Measurements from ENCODE around the gene TMEM109.

The TMEM109 gene

DNA sequence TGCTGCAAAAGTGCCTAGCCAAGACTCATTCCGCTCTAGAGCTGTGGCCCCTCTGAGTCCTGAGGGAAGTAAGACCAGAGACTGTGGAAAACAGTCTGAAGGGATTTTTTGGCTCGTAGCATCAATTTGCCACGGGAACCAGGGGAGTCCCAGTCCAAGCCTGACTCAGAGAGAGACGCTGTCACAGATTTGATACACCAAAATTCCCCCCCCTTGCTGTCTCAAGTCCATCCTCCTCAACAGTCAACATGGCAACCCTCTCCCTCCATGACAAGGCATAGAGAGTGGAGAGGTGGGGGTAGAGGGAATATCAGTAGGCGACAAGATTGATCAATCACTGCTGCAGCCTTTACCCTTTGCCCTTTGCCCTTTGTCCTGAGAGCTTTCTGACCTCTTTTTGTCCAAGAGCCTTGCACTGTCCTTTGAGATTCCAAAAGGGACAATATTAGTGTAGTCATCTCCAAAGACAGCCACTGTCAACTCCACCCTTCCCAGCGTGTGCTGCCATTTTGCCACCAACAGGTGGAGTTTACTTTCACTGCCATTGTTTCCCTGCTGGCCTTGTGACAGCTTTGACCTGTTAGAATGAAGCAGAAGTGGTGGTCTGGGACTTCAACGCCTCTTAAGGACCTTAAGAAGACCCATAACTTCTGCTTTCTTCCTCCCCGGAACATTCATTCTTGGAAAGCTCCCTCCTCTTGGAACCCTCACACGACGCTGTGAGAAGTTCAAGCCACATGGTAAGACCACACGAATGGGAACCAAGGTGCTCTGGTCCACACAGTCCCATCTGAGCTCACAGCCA, 30.7 kb downstream of the TMEM109 start:
- DNase-seq: no peak

DNA sequence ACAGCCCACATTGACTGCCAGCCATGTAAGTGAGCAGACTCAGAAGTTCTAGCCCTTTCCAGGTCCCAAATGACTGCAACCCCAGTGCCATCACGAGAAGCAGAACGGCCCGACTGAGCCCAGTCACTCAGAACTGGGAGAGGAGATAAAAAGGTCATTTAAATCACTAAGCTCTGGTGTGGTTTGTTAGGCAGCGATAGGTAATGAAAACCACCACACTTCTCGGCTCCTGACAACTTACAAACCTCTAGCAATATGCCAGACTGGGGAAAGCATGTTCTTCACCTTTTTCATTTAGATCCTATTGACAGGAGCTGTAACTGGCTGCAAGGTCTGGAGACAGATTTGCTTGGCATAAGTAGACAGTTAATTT, 31.3 kb downstream of the TMEM109 start:
- DNase-seq: no peak

- no peak for DNase-seq
Measured at GRCh38 chr11:60946601-60947264, 32.8 kb downstream of the TMEM109 start.

DNA sequence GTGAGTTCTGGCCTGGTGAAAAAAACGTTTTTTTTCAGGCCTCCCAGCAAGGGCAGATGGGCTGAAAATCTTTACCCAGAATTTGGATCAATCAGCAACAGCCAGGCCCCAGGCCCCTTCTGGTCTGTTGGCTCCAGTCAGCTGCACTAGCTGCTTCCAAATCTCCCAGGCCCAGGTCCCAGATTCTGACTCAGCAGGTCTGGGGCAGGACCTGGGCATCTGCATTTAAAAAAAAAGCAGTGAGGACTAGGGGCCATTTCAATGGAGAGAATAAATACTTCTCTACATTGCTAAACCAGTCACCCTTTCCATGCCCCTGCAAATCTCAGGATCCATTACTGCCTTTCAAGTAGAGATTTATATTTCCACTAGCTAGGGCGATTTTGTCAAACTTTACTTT, 33.7 kb downstream of the TMEM109 start:
- DNase-seq: no peak

- DNase-seq: no peak
Measured at GRCh38 chr11:60948250-60948649, 34.3 kb downstream of the TMEM109 start.

- no peak for DNase-seq
Measured at GRCh38 chr11:60950024-60950423, 36.1 kb downstream of the TMEM109 start.

DNA sequence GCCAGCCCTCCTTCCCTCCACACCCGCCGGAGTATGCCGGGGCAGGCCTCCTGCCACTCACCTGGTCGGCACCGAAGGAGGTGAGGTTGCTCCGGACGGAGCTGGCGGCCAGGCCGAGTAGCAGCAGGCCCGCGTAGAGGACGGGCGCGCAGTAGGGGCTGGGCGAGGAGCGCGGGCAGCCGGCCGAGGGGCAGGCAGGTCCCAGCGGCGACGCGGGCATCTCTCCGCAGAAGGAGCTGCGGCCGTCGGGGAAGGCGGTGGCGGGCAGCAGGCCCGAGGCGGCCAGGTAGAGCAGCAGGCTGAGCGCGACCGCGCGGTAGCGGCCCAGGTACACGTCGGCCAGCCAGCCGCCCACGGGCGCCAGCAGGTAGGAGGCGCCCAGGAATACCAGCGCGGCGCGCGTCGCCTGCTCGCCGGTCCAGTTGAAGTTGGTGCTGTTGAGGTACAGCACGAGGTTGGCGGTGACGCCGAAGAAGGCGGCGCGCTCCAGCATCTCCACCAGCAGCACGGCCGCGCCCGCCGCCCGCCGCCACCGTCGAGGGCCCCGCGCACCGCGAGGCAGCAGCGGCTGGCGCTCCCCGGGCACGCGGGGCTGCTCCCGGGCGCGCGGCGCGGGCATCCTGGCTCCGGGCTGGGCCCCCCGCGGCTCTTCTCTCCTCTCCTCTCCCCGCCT, 37.1 kb downstream of the TMEM109 start:
- no peak for DNase-seq

GRCh38 chr11:60951606-60951903, 37.6 kb downstream of the TMEM109 start:
- no peak for DNase-seq

DNA sequence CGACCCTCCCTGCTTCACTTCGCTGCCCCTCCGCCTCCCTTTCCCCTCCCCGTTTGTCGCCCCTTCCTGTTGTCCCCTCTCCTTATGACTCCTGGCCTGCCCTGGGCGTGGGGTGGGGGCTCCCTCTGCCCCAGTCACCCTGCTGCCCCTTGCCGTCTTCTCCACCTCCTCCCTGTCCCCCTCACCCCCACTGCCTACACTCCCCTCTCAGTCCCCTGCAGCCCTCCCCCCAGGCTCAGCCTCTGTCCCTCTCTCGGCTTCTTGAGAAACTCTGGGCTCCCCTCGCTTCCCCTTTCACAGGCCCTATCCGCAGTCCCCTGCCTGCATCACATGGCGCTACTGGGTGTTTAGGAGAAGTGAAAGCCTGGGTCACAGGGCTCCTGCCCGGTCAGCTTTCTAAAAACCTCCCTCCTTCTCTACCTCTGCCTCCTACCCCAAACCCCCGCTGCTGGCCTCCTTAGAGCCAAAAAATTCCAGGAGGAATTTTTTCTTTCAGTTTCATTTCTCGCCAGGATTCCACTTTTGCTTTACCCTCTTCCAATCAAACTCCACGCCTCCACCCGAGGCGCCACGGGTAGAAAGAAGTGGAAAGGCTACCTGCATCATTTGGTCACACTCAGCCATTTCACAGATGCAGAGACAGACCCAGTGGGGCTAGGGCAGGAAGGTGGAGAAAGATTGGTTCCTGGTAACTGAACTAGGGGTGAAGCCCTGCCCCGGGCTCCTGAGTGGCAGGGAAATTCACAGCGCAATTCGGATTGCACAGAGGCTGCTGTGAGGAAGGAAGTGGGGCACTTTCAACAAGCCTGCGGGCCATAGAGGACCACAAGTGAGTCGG, 38.2 kb downstream of the TMEM109 start, which contains the start of gene SLC15A3:
TSS of gene SLC15A3 (minus strand) at position 273 of the 838 bp plus-strand sequence. CDS start 625 bp downstream, outside the sequence.
- peak; percentile 46 for DNase-seq

- no peak for DNase-seq
Measured at GRCh38 chr11:60952742-60953170, 38.8 kb downstream of the TMEM109 start.

DNA sequence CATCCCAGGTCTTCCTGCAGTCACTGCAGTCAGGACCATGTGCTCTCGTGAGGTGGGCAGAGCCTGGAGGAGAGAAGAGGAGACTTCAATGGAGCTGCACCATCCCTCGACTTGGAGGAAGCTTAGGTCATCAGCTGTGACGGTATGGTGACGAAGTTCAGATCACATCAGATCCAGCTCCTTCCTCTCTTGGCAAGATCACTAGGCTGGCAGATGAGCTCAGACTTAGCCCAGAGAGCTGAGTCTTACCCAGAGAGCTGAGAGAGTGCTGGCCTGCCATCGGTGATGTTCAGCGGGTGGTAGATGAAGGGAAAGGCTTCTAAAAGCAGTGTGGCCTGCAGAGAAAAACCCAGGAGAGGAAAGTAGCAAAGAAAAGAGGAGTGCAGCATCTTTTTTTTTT, 39.8 kb downstream of the TMEM109 start:
- no peak for DNase-seq

GRCh38 chr11:60954421-60954820, 40.5 kb downstream of the TMEM109 start:
- DNase-seq: no peak

DNA sequence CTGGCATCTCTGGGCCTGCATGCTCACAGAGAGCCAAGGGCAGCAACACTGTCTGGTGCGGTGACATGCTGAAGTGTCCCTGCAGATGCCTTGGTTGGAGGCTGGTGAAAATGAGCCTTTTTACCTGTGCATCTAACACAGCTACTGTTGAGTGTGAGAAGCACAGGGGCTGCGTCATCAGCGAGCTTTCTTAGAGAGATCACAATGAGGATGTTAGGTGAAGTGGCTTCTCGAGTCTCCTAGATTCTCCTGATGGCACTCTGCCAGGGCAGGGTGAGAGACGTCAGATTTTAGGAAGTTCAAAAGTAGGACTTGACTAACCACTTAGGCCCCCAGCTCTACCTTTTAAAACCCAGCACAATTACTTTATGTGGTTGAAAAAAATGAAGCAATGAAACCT, 41.6 kb downstream of the TMEM109 start:
- DNase-seq: no peak

DNA sequence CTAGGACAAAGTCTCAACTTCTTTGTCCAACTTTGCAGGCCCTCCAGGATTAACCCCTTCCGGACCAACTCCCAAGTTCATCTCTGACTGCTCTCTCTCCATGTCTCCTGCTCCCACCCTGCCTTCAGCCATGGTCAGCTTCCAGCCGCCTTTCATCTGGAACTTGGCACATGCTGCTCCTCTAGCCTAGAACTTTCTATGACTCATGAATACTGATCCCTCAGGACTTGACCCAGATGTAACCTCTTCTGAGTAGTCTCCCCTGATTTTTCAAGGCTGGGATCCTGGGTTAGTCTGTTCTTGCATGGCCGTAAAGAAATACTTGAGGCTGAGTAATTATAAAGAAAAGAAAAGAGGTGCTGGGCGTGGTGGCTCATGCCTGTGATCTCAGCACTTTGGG, 43.2 kb downstream of the TMEM109 start:
- DNase-seq: no peak

GRCh38 chr11:60959431-60959830, 45.5 kb downstream of the TMEM109 start:
- no peak for DNase-seq

DNA sequence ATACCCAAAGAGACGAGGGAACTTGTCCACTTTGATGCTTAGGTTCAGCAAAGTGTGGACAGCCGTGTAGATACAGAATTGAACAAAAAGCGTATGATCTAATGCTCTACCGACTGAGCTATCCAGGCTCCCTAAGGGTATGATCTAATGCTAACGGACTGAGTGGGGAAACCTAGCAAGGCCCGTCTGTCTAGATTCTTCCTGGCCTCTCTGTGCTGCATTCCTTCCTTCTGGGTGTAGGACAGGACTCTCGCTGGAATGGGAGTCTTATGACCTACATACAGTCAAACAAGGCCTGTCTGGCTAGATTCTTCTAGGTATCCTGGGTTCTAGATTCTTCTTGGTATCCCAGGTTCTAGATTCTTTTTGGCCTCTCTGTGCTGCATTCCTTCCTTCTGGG, 46.4 kb downstream of the TMEM109 start:
- no peak for DNase-seq

DNA sequence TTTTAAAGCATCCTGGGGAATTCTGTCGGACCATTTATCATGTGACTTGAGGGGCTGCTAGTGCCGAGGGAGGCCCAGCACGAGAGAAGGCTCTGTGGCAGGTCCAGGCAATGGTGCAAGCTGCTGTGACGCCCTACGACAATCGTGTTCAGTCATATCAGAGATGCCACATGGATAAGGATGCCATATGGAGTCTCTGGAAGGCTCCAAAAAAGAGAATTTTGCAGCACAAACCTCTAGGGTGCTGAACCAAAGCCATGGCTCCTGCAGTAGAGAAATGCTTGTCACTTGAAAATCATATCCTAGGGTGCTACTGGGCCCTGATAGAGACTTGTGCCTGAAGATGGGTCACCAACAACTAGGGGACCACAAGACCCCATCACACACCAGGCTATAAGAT, 50.8 kb downstream of the TMEM109 start:
- DNase-seq: no peak

DNA sequence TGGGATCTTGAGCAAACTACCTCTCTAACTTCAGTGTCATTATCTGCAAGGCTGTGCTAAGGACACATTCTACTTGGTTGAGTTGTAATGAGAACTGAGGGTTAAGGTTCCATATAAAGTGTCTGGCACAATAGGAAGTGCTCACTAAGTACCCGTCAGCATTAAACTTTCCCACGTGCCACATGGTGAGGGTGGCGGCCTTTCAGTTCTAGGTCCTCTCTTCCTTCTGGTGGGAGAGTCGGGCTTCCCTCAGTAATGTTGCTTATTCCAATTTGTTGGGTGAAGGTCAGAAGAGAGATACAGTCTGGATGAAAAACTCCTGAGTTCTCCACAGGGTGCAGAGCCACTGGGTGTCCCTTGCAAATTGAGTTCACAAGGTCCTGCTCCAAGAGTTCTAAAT, 52.9 kb downstream of the TMEM109 start:
- no peak for DNase-seq

DNA sequence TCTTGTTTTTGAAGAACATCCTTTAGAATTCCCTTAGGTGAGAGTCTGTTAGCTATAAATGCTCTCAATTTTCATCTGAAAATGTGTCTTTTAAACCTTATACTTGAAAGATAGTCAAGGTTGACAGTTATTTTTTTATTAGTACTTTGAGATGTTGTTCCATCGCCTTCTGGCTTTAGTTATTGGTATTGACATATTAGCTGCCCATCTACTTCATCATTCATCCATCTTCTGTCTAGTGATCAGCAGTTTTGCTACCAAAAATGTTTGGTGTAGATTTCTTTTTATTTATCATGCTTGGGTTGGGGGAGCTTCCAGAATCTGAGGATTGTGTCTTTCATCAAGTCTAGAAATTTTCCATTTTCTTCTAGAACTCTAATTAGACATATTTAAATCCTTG, 54.3 kb downstream of the TMEM109 start:
- no peak for DNase-seq

GRCh38 chr11:60970369-60970774, 56.4 kb downstream of the TMEM109 start:
- peak; percentile 25 for DNase-seq

- no peak for DNase-seq
Measured at GRCh38 chr11:60970890-60971289, 56.9 kb downstream of the TMEM109 start.

DNA sequence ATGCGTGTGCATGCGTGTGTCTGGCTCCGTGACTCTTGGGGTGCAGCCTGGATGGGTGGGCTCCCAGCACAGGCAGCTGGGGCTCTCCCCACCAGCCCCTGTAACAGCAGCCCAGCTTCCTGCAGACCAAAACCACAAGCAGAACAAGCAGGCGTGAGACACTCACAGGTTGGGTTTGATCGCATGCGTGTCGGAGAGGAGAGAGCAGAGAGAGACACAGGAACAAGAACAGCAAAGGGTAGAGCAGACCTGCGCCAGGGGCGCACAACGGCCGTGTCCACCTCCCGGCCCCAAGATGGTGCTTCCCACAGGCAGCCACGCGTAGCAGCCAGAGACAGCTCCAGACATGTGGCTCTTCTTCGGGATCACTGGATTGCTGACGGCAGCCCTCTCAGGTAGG, 57.6 kb downstream of the TMEM109 start, which contains the start of gene CD6:
TSS of gene CD6 (plus strand) at position 161 of the 400 bp plus-strand sequence. CDS start at position 347, 186 bp downstream.
- DNase-seq: peak; percentile 18

Data from GDM1 (cell line).